ENCODE measurements around the gene RALGPS1. TPM values are rescaled to one million over a fixed set of nuclear protein-coding genes. Genes with fewer than 3 reads are reported as not detected.

RALGPS1 gene
- total RNA-seq, 2 donors from 2014 or later = 1.4 to 13.8 TPM

DNA sequence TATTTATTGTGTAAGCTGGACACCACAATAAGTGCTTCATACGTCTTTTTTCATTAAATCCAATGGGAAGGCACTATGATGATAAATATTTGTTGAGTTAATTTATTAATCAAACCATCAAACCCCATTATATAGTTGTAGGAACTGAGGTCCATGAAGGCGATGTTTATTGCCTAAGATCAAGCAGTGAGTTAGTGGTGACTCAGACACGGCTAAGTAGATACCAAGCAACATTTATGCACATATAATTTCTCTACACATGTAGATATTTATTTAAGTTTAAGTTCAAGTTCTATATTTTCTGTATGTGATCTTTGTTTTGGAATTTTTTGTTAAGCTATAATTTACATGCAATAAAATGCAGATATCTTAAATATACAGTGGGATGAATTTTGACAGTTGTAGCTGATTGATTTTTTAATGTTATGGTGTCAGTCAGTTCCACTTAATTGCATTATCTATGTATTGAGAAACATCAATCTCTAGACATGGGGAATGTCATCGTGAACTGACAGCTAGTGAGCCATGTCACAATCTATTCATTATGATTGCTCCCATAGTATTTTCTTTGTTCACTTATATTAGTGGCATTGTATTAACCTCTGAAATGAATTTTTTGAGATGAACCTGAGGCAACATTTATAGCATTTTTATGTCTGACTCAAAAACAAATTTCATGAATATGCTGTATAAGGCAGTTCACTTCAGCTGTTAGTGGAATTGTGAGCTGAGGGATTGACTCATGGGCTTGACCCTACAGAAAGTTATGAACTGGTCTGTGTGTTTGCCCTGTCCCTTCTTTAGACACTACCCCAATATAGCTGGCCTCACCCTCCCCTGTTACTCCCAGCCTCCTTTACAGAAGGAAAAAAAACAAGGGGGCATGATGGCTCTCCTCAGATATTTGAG lies 338.1 kb downstream of the RALGPS1 start:
- ATAC-seq = no peak
- Mint-ChIP-seq H3K27ac (no peak overlapping the region), H3K9me3 (no peaks in the 10 kb centered on the region), H3K36me3 (no peaks in the 10 kb centered on the region)
- DNase-seq (ENCODE audit: low spot score in 2 of 2) = no peak

DNA sequence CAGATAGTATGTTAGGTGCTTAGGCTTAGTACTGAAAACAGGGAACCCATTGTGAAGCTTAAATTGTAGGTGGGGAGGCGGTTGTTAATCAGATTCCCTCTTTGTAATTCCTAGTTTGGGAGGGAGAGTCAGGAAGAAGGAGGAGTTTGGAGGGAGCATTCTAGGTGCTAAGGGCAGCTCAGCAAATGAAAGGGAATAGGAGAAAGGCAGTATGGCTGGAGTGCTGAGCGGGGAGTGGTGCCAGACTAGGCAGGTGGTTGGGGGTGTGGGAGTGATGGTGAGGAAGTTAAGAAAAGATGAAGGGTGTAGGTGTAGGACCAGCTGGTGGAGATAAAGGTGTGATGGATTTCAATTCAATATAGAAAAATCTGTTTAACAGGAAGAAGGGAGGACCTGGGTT lies 338.9 kb downstream of the RALGPS1 start:
- no peak overlapping the region for H3K27ac Mint-ChIP-seq
- ATAC-seq (no peak), DNase-seq (ENCODE audit: low spot score in 2 of 2) (no peak)
- H3K9me3 Mint-ChIP-seq = no peaks in the 10 kb centered on the region
- no peaks in the 10 kb centered on the region for H3K36me3 Mint-ChIP-seq

DNA sequence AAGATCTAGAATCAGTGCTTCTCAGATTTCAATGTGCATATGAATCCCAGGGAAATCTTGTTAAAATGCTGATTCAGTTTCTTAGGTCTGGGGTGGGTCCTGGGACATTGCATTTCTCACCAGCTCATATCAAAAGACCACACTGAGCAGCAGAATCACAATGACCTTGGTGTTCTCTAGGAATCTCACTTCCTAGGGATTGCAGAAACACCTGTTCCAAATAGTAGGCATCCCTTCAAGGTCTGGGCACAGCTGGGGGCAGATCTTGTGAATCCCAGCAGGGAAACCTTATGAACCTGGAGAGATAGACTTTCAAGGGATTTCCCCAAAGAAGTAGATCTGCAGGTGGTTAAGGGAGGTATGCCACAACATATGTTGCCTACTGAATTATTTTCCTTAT lies 341.1 kb downstream of the RALGPS1 start:
- Mint-ChIP-seq H3K27ac (no peak overlapping the region), H3K36me3 (no peaks in the 10 kb centered on the region), H3K9me3 (no peaks in the 10 kb centered on the region)
- DNase-seq (ENCODE audit: low spot score in 2 of 2) = no peak
- ATAC-seq = no peak

DNA sequence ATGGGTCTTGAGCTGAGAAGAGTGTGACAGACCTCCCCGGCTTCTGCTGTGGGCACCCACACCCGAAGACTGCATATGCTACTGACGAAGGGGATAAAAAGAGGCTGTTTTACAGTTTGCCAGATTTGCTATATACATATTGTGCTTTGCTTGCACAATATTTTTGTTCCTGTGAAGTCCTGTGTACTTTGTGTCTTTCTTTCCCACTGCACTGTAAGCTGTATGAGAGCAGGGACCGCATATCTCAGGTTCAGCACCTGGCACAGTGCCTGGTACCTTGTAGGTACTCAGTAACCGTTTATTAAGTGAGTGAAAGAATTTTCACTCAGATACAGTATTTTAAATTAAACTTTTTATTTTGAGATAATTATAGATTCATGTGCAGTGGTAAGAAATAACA lies 341.7 kb downstream of the RALGPS1 start:
- Mint-ChIP-seq H3K27ac (no peak overlapping the region), H3K36me3 (no peaks in the 10 kb centered on the region), H3K9me3 (no peaks in the 10 kb centered on the region)
- DNase-seq (ENCODE audit: low spot score in 2 of 2) (no peak), ATAC-seq (no peak)

DNA sequence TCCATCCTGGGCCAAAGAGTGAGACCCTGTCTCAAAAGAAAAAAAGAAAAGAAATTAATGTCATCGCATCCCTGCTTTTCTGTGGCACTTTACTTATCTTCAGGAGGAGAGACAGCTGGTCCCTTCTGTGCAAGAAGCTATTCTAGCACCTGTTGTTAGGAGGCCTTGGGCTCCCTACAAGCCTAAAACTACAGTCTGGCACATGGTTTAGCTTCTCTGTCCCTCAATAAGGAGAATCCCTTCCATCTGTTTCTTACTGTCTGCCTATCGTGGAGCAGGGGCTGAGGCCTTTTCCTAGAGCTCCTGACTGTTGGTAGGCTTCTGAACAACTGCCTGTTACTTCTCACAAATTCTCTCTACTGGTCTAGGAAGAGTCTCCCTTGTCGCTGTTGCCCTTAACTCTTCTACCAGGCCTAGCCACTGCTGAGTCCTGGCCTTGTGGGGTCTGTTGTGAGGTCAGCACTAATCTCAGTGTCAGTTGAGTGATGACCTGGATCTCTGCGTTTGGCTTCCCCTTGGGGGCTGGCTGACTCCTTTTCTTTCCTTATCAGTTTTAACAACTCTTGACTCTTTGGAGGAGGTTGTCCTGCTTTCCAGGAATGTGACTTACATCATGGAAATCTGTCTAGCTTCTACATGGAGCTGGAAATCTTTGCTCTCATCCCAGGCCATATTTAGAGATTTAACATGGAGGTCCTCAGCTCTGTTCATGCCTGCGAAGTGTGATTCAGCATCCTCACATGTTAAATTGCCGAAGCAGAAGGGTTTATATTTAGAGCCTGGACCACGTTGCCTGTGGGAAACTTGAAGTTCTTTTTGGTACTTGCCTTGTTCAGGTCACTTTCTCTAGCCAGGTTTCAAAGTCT lies 344.3 kb downstream of the RALGPS1 start:
- Mint-ChIP-seq H3K27ac (no peak overlapping the region), H3K36me3 (no peaks in the 10 kb centered on the region), H3K9me3 (no peaks in the 10 kb centered on the region)
- no peak for DNase-seq (ENCODE audit: low spot score in 2 of 2)
- ATAC-seq = no peak

DNA sequence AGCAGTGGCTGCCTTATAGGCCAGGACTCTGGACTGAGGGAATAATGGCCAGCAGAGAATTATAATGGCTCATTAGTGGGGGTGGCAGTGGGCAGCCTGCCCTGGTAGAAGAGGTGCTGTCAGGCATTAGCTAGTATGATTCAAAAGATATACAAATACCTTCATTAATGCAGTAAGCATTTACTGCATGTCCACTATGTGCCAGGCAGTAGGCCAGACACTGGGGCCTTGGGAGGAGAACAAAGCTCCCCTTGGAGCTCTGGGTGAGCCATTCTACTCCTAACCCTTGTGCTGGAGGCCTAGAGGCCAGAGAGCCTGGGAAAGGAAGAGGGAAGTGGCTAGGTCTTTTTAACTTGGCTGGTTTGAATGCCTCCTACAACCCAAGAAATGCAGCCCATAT lies 348.0 kb downstream of the RALGPS1 start:
- Mint-ChIP-seq H3K36me3 (no peaks in the 10 kb centered on the region), H3K9me3 (no peaks in the 10 kb centered on the region), H3K27ac (no peak overlapping the region)
- no peak for DNase-seq (ENCODE audit: low spot score in 2 of 2)
- ATAC-seq = no peak

DNA sequence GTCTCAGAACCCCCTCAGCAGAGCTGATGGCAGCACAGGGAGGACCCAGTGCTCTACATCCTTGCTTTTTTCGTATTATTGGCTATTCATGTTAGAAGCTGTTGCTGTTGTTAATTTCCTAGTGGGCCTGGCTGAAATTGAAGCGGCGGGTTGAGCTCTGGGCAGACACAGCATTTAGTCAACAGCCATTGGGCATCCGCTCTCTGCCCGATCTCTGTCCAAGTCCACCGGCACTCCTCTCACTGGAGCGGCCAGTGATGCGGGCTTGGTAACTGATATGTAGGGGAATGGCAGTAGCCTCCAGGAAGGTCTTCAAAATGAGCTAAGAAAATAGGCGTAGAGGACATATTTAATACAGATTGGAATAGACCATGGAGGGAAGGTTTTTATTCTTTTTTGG lies 348.7 kb downstream of the RALGPS1 start:
- Mint-ChIP-seq H3K36me3 (no peaks in the 10 kb centered on the region), H3K9me3 (no peaks in the 10 kb centered on the region), H3K27ac (no peak overlapping the region)
- no peak for DNase-seq (ENCODE audit: low spot score in 2 of 2)
- no peak for ATAC-seq

DNA sequence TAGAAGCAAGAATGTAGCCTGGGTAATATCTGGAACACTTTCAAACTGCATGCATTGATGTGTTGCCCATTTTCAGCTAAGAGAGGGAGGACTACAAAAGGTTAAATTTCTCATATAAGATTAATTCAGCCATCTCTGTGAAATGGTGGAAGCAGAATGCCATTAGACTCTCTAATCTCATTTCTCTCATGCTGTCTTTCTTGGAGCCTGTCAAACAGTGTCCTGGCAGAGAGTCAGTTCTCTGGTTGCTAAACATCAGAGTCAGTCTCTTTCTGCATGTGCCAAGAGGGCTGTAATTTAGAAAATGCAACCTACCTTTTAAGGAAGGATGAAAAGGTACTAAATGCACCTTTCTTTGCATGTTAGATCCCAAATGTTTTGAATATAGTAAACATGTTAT lies 349.1 kb downstream of the RALGPS1 start:
- ATAC-seq (no peak), DNase-seq (ENCODE audit: low spot score in 2 of 2) (no peak)
- no peak overlapping the region for H3K27ac Mint-ChIP-seq
- no peaks in the 10 kb centered on the region for H3K36me3 Mint-ChIP-seq
- no peaks in the 10 kb centered on the region for H3K9me3 Mint-ChIP-seq

DNA sequence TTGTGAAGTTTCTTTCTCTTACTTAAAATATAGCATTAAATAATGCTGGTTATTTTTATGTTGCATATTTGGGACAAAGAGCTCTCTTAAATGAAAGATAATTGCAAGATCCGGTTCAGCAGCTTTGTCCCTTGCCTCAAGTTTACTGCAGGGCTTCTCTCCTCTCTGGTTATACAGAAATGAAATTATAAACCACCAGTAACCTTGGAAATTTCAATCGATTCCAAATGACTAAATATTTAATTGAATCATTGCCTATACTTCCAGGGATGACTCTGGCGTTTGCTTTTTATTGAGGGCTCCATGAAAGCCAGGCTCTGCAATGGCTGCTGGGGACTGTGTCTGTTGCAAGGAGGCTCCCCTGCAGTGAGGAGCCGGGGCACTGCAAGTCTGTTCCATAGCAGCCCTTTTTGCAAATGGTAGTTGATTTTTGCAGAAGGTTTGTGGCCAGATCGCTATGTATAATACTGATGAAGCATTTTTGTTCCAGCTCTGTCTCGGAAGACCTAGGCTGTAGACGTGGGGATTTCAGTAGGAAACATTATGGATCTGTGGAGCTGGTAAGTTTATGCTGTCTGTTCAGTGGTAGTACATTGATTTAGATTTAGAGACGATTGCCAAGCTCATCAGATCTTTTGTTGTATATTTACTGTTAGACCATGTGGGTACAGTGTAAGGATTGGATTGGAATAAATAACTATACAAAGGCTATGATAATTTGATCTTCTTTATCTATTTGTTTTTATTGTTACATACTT lies 350.1 kb downstream of the RALGPS1 start, which contains the start of gene GARNL3:
Gene GARNL3, plus strand, starts transcription at position 313 of the 758 bp plus-strand sequence. Its CDS starts 104 bp downstream, at position 417.
- H3K36me3 Mint-ChIP-seq = no peaks in the 10 kb centered on the region
- no peak for DNase-seq (ENCODE audit: low spot score in 2 of 2)
- no peaks in the 10 kb centered on the region for H3K9me3 Mint-ChIP-seq
- no peak for ATAC-seq
- no peak within 1 kb of the TSS for H3K27ac Mint-ChIP-seq

DNA sequence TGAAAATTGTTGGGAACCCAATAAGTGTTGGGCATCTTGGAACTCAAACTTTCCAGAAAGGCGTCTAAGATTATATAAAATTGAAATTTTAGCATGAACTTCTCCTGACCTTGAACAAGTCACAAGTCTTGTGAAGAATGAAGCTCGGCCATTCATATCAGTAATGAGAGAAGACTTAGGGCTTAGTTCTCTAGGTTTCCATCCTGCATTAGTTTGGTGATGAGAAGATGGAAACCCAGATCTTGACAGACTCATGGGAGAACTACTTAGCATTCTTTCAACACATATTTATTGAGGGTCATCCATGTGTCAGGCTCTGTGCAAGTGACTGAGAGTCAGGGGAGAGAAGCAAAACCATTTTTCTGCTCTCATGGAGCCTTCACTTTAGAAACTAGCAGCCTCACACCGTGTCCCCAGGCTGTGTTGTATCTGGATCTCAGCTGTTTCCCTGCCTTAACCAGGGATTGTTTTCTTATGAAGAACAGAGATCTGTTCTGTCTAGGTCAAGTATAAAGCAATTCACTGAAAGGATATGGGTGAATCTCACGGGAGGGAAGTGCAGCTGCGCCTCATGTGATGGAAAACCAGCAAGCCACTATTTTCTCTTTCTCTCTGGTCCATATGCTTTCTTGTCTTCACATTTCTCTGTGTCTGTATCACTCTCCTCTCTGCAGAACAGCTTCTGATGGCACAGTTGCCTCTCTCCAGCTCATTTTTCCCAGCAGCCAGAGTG lies 353.4 kb downstream of the RALGPS1 start:
- Mint-ChIP-seq H3K27ac (no peak overlapping the region), H3K36me3 (no peaks in the 10 kb centered on the region), H3K9me3 (no peaks in the 10 kb centered on the region)
- ATAC-seq = peak in 1 of 2 donors; percentile 67
- DNase-seq (ENCODE audit: low spot score in 2 of 2) = no peak

DNA sequence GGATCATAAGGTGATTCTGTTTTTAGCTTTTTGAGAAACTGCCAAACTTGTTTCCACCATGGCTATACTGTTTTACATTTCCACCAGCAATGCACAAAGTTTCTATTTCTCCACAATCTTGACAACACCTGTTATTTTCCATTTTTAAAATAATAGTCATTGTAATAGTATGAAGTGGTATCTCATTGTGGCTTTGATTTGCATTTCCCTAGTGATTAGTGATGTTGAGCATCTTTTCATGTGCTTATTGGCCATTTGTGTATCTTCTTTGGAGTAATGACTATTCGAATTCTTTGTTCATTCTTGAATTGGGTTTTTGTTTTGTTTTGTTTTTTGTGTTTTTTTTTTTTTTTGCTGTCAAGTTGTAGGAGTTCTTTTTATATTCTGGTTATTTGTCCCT lies 354.9 kb downstream of the RALGPS1 start:
- Mint-ChIP-seq H3K36me3 (no peaks in the 10 kb centered on the region), H3K9me3 (no peaks in the 10 kb centered on the region), H3K27ac (no peak overlapping the region)
- DNase-seq (ENCODE audit: low spot score in 2 of 2) (no peak), ATAC-seq (no peak)

Other genes with a start within 250 kb of the RALGPS1 start
- 10 to 100 TPM; 19.5 to 51.4 TPM for gene ZBTB43, start 109.7 kb upstream of the RALGPS1 start, total RNA-seq
- gene ZBTB34, start 54.1 kb upstream of the RALGPS1 start, total RNA-seq = 10 to 100 TPM in 1 of 2 donors, 1 to 10 TPM in 1; 5.2 to 15.9 TPM
- not detected for gene ANGPTL2, start 207.9 kb downstream of the RALGPS1 start, total RNA-seq